HG03469 (cell line): ENCODE data around the gene AIG1.
"Not testable (repeated sequence)": the region's sequence is repeated elsewhere in the genome, so short reads cannot be mapped to it uniquely, and the experiment has no call there.

Experiments used
- ATAC-seq: cut with Tn5 transposase; IDR thresholded peaks from one replicate; pipeline ENCODE4 v1.9.1; 2021; ENCODE audit warnings: mild to moderate bottlenecking, moderate library complexity, moderate number of reproducible peaks; ENCODE audit not compliant: unreplicated experiment

The AIG1 gene

GRCh38 chr6:143223895-143224294, 163.2 kb downstream of the AIG1 start:
- ATAC-seq, result no peak

- no peak for ATAC-seq
Observed at GRCh38 chr6:143224516-143224915, 163.8 kb downstream of the AIG1 start.

GRCh38 chr6:143225929-143226328, 165.2 kb downstream of the AIG1 start:
- ATAC-seq, result no peak

GRCh38 chr6:143227675-143228074, 167.0 kb downstream of the AIG1 start:
- no peak for ATAC-seq

- no peak for ATAC-seq
Observed at GRCh38 chr6:143229400-143229799, 168.7 kb downstream of the AIG1 start.

GRCh38 chr6:143232849-143233248, 172.2 kb downstream of the AIG1 start:
- no peak for ATAC-seq

GRCh38 chr6:143233554-143234285, 173.0 kb downstream of the AIG1 start:
- no peak for ATAC-seq

GRCh38 chr6:143234734-143235133, 174.0 kb downstream of the AIG1 start:
- ATAC-seq, result no peak

- ATAC-seq, result no peak
Observed at GRCh38 chr6:143236151-143236798, 175.6 kb downstream of the AIG1 start.

GRCh38 chr6:143238306-143238705, 177.6 kb downstream of the AIG1 start:
- ATAC-seq, result no peak

- ATAC-seq, result no peak
Observed at GRCh38 chr6:143241111-143241510, 180.4 kb downstream of the AIG1 start.

- ATAC-seq, result no peak
Observed at GRCh38 chr6:143241911-143242310, 181.2 kb downstream of the AIG1 start.

GRCh38 chr6:143243786-143244185, 183.1 kb downstream of the AIG1 start:
- no peak for ATAC-seq

- ATAC-seq, result no peak
Observed at GRCh38 chr6:143245656-143246055, 185.0 kb downstream of the AIG1 start.

GRCh38 chr6:143246166-143246775, 185.6 kb downstream of the AIG1 start:
- not testable (repeated sequence) for ATAC-seq

- no peak for ATAC-seq
Observed at GRCh38 chr6:143247586-143247985, 186.9 kb downstream of the AIG1 start.

GRCh38 chr6:143248359-143248758, 187.7 kb downstream of the AIG1 start:
- no peak for ATAC-seq

- ATAC-seq, result no peak
Observed at GRCh38 chr6:143251288-143251687, 190.6 kb downstream of the AIG1 start.

- ATAC-seq, result no peak
Observed at GRCh38 chr6:143252961-143253360, 192.3 kb downstream of the AIG1 start.

GRCh38 chr6:143253586-143253985, 192.9 kb downstream of the AIG1 start:
- no peak for ATAC-seq

GRCh38 chr6:143258945-143259344, 198.3 kb downstream of the AIG1 start:
- no peak for ATAC-seq

- ATAC-seq, result no peak
Observed at GRCh38 chr6:143260857-143261256, 200.2 kb downstream of the AIG1 start.
